GM12878 (cell line): ENCODE measurements around the gene TAAR8.

Experiments
- POLR2AphosphoS5 ChIP-seq: IDR thresholded peaks from 2 replicates; pipeline ENCODE4 v1.6.1; 2011; ENCODE audit warnings: mild to moderate bottlenecking, low read length, inconsistent platforms
- TF ChIP-seq, protein P1 (sequence below), 3 experiments: IDR thresholded peaks in 2 of 3; conservative IDR thresholded peaks in 1 of 3; 2 replicates each; pipeline ENCODE4 v1.5.1; 2011; ENCODE audit warnings: low read depth in 3 of 3, low read length in 3 of 3, mild to moderate bottlenecking in 3 of 3, control low read depth in 2 of 3, moderate library complexity in 2 of 3, inconsistent platforms in 1 of 3, mixed read lengths in 1 of 3; ENCODE audit not compliant: control insufficient read depth in 2 of 3, insufficient read depth in 1 of 3; ENCODE audit errors: extremely low read depth in 1 of 3

DNA sequence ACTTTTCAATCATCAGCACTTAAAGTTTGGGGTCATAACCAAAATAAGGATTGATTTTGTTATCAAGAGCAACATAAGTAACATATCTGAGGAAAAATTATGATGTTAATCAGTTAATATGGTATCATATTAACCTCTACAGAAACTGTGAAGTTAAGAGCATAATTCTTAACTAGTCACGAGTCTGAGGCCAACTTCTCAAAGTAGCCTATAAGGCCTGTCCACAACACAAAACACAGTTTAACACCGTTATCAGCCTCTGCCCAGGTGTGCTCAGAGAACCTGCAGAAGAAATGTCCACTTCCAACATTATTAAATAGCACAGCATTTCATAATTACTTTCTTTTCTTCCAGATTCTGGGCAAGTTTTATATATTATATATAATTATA lies 40.6 kb upstream of the TAAR8 start:
- TF ChIP-seq, protein P1, sequence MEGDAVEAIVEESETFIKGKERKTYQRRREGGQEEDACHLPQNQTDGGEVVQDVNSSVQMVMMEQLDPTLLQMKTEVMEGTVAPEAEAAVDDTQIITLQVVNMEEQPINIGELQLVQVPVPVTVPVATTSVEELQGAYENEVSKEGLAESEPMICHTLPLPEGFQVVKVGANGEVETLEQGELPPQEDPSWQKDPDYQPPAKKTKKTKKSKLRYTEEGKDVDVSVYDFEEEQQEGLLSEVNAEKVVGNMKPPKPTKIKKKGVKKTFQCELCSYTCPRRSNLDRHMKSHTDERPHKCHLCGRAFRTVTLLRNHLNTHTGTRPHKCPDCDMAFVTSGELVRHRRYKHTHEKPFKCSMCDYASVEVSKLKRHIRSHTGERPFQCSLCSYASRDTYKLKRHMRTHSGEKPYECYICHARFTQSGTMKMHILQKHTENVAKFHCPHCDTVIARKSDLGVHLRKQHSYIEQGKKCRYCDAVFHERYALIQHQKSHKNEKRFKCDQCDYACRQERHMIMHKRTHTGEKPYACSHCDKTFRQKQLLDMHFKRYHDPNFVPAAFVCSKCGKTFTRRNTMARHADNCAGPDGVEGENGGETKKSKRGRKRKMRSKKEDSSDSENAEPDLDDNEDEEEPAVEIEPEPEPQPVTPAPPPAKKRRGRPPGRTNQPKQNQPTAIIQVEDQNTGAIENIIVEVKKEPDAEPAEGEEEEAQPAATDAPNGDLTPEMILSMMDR (IDR thresholded peaks at IDR 0.05 in 2 of 3, conservative IDR thresholded peaks at IDR 0.05 in 1 of 3; ENCODE audit: control insufficient read depth in 2 of 3, extremely low read depth in 1 of 3, insufficient read depth in 1 of 3, low read depth in 3 of 3, low read length in 3 of 3), result no peak
- no peak for TF ChIP-seq POLR2AphosphoS5
